Thoracic aorta (tissue), 2 donors: ENCODE measurements around the gene ADARB1. TPM values are rescaled to one million over a fixed set of nuclear protein-coding genes. Genes with fewer than 3 reads are reported as not detected.

Source experiments
- ATAC-seq: fragments of 150-250 bp; one replicate; pipeline ENCODE4 v1.8.0; 2017; ENCODE audit warnings: low read depth; ENCODE audit not compliant: insufficient number of reproducible peaks, low FRiP score
- DNase-seq: peaks from one replicate; pipeline ENCODE4 v3.0.0-alpha.2; 2020; ENCODE audit warnings: low spot score
- H3K27ac ChIP-seq, 2 donors: fragments of 200-600 bp; sonication (generic); 1 replicate in 1 of 2; 2 replicates in 1 of 2; pipeline ENCODE4 v1.5.1; 2016; ENCODE audit warnings: mild to moderate bottlenecking in 2 of 2, moderate library complexity in 2 of 2
- H3K27me3 ChIP-seq: fragments of 200-600 bp; sonication (generic); replicated peaks from 2 replicates; pipeline ENCODE4 v1.6.0; 2016; ENCODE audit warnings: mild to moderate bottlenecking; ENCODE audit not compliant: insufficient read depth
- H3K36me3 ChIP-seq: fragments of 200-600 bp; sonication (generic); one replicate; pipeline ENCODE4 v1.5.1; 2016
- H3K4me1 ChIP-seq, 2 donors: fragments of 200-600 bp; sonication (generic); 1 replicate in 1 of 2; 2 replicates in 1 of 2; pipeline versions ENCODE4 v1.5.1 to v1.6.0; 2016; ENCODE audit warnings: low read depth in 2 of 2, mild to moderate bottlenecking in 1 of 2; ENCODE audit not compliant: control insufficient read depth in 1 of 2
- H3K4me3 ChIP-seq: fragments of 200-600 bp; sonication (generic); 2 replicates; pipeline ENCODE4 v1.5.1; 2016; ENCODE audit warnings: mild to moderate bottlenecking
- H3K9me3 ChIP-seq: fragments of 200-600 bp; sonication (generic); 2 replicates; pipeline ENCODE4 v1.5.1; 2016
- total RNA-seq, 2 donors: library from RNA; depleted of rRNA; stranded (reverse); fragments of >200 nt; gene quantifications; one replicate each; pipeline versions ENCODE4 v1.1.0 to v1.2.3, GENCODE V29; 2016
- TF ChIP-seq, protein P1 (sequence below): fragments of 200-600 bp; sonication (generic); IDR thresholded peaks from one replicate; pipeline ENCODE4 v1.5.1; 2019; ENCODE audit warnings: antibody characterized with exemption

Gene ADARB1
- total RNA-seq, 2 donors from 2014 or later = 124 to 201 TPM

DNA sequence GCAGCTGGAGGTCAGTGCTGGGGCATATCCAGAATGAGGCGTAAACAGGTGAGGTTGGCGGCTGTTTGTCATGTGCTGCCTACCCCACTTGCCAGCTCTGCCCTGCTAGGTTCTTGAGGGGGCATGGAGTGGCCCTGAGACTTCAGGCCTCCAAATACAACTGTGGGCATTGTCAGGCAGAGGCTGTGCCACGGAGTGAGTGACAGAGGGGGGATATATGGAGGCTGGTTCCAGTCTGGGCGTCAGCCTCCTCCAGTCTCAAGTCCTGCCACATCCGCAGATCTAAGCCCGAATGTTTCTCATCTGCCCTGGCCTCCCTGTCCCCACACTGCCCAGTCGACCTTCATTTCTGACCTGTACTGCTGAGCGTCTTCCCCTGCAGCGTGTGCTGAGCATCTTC, 128.0 kb downstream of the ADARB1 start:
- DNase-seq (no peak), ATAC-seq (no peak)
- peaks cover 46% of the 10 kb centered on the region for H3K36me3 ChIP-seq
- H3K9me3 ChIP-seq = no peaks in the 10 kb centered on the region
- no peaks in the 10 kb centered on the region for H3K4me1 ChIP-seq
- TF ChIP-seq, protein P1, sequence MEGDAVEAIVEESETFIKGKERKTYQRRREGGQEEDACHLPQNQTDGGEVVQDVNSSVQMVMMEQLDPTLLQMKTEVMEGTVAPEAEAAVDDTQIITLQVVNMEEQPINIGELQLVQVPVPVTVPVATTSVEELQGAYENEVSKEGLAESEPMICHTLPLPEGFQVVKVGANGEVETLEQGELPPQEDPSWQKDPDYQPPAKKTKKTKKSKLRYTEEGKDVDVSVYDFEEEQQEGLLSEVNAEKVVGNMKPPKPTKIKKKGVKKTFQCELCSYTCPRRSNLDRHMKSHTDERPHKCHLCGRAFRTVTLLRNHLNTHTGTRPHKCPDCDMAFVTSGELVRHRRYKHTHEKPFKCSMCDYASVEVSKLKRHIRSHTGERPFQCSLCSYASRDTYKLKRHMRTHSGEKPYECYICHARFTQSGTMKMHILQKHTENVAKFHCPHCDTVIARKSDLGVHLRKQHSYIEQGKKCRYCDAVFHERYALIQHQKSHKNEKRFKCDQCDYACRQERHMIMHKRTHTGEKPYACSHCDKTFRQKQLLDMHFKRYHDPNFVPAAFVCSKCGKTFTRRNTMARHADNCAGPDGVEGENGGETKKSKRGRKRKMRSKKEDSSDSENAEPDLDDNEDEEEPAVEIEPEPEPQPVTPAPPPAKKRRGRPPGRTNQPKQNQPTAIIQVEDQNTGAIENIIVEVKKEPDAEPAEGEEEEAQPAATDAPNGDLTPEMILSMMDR = no peak
- no peaks in the 10 kb centered on the region for H3K27me3 ChIP-seq
- no peak overlapping the region for H3K4me3 ChIP-seq
- no peak overlapping the region for H3K27ac ChIP-seq

DNA sequence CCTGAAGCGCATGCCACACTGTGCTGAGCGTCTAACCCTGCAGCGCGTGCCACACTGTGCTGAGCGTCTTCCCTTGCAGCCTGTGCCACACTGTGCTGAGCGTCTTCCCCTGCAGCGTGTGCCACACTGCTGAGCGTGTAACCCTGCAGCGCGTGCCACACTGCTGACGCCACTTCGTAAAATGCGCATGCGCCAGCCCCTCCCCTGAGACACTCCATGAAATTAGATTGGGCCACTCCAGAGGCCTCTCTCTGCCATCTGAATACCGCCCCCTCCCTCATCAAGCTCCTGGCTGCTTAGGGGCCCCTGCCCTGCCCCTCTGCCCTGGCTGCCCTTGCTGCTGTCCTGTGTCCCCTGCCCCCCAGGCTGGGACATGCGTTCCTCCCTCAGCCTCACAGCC, 128.5 kb downstream of the ADARB1 start:
- Histone ChIP-seq H3K4me3 (no peak overlapping the region), H3K9me3 (no peaks in the 10 kb centered on the region), H3K4me1 (no peaks in the 10 kb centered on the region), H3K27me3 (no peaks in the 10 kb centered on the region), H3K27ac (no peak overlapping the region), H3K36me3 (peaks cover 46% of the 10 kb centered on the region)
- TF ChIP-seq, protein P1 = no peak
- no peak for ATAC-seq
- DNase-seq = no peak

DNA sequence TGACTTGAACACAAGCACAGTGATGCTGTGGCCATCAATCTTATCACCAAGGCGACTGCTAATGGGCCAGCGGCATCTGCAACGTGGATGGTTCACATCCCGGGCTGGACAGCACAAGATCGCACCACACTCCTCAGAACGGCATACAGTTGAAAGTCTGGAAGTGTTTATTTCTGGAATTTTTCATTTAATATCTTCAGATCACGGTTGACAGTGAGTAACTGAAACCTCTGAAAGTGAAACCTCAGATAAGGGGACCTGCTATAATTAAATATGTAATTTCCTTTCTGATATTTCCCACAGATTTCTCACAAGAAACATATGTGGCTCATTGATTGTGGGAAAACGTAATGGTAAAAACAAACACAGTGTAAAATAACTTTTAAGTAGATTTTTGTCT, 129.6 kb downstream of the ADARB1 start:
- TF ChIP-seq, protein P1 = no peak
- no peaks in the 10 kb centered on the region for H3K27me3 ChIP-seq
- H3K4me1 ChIP-seq = peaks cover 0 to 9% of the 10 kb centered on the region in 2 donors
- H3K9me3 ChIP-seq = no peaks in the 10 kb centered on the region
- no peak overlapping the region for H3K27ac ChIP-seq
- DNase-seq (no peak), ATAC-seq (no peak)
- H3K36me3 ChIP-seq = peaks cover 50% of the 10 kb centered on the region
- H3K4me3 ChIP-seq = no peak overlapping the region

DNA sequence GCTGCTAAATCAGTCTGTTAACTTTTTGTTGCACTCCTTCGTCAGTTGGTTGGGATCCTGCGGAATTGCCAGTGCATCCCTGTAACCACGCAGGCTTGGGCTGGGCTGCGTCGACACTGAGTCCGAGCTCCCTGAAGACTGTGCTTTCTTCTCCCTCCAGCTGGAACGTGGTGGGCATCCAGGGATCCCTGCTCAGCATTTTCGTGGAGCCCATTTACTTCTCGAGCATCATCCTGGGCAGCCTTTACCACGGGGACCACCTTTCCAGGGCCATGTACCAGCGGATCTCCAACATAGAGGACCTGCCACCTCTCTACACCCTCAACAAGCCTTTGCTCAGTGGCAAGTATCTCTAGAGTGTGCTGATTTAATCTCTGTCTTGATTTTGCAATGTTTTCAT, 130.0 kb downstream of the ADARB1 start:
- H3K9me3 ChIP-seq = no peaks in the 10 kb centered on the region
- peaks cover 0 to 12% of the 10 kb centered on the region in 2 donors for H3K4me1 ChIP-seq
- H3K27me3 ChIP-seq = no peaks in the 10 kb centered on the region
- TF ChIP-seq, protein P1 = no peak
- ATAC-seq (no peak), DNase-seq (no peak)
- peaks cover 50% of the 10 kb centered on the region for H3K36me3 ChIP-seq
- H3K27ac ChIP-seq = no peak overlapping the region
- no peak overlapping the region for H3K4me3 ChIP-seq

DNA sequence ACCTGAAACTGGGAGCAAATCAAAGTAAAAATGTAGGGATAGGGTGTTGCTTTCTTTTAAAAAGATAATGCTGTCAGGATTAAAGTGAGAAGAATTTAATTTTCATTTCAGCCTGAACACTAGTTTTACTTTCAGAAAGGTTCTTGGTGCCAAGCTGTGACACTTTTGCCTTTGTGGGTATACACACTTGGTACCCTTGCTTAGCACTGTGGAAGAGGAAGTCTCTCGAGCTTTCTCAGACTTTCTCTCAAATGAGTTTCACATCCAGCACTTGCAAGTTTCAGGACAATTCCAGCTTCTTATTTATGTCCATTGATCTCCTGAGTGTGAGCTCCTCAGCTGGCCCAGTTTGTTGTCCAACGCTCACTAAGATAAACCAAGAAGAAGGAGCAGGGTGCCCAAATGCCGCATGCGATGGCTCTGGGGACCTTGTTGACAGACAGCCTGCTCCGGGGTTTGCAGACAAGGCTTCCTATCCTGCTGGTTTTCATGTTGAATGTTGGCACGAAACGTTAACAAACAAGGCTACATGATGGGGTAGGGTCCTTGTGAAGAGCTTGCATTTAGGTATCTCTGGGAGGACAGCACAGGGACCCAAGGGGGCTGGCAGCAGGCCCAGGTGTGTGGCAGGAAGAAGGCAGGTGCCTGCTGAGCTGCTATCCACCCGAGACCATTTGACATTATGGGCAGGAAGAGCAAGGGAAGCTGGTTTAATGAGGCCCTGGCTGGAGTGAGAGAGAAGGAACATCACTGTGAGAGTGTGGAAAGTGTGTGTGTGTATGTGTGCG, 133.7 kb downstream of the ADARB1 start:
- no peak for ATAC-seq
- Histone ChIP-seq H3K27me3 (no peaks in the 10 kb centered on the region), H3K4me3 (no peak overlapping the region), H3K9me3 (no peaks in the 10 kb centered on the region), H3K4me1 (peaks cover 0 to 12% of the 10 kb centered on the region in 2 donors), H3K27ac (no peak overlapping the region), H3K36me3 (peaks cover 54% of the 10 kb centered on the region)
- TF ChIP-seq, protein P1 = no peak
- DNase-seq = no peak
